HG02642 (cell line): ENCODE results near the gene CCDC38.

ENCODE experiments used
- ATAC-seq: cut with Tn5 transposase; IDR thresholded peaks from one replicate; pipeline ENCODE4 v1.9.1; 2021; ENCODE audit warnings: mild to moderate bottlenecking; ENCODE audit not compliant: unreplicated experiment, poor library complexity

Gene CCDC38

DNA sequence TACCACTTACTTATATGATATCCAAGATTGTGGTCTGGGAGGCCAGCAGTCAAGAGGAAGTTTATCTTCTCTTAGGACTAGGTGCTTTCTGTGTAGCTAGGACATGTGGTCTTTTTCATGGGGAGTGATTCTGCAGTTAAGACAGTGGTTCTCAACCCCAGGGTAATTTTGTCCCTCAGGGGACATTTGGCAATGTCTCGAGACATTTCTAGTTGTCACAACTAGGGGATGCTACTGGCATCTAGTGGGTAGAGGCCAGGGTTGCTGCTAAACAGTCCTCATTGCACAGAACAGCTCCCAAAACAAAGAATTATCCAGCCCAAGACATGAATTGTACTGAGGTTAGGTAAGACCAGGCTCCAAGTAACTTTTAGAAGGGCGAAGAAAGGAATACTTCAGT, 20.7 kb upstream of the CCDC38 start:
- ATAC-seq, result no peak

DNA sequence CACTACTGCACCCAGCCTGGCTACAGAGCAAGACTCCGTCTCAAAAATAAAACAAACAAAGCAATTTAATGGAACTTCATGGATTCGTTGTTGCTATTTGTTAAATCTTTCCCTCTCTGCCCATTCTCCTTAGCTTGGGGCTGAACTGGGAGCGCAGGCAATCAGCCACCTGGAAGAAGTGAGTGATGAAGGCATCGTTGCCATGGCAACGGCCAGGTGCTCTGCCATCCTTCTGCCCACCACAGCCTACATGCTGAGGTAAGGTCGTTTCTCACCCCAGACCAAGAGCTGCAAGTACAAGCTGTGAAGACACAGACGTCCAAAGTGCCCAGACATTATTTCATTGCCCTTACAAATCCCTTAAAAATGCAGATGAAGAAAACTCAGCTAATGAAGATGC, 19.8 kb upstream of the CCDC38 start:
- ATAC-seq, result no peak

DNA sequence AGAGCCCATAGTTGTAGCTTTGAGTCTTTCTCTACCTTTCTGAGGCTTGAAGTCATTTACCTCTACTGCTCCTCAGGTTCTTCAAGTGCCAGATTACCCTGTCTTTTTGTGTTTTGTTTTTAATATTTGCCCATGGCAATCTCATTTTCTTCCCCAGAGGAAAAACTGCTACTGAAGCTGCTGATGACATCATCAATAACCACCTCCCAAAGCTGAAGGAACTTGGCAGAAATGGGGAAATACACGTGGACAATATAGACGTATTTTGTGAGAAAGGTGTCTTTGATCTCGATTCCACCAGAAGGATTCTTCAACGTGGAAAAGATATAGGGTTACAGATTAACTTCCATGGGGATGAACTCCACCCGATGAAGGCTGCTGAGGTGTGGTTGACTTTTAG, 17.8 kb upstream of the CCDC38 start:
- ATAC-seq, result no peak

DNA sequence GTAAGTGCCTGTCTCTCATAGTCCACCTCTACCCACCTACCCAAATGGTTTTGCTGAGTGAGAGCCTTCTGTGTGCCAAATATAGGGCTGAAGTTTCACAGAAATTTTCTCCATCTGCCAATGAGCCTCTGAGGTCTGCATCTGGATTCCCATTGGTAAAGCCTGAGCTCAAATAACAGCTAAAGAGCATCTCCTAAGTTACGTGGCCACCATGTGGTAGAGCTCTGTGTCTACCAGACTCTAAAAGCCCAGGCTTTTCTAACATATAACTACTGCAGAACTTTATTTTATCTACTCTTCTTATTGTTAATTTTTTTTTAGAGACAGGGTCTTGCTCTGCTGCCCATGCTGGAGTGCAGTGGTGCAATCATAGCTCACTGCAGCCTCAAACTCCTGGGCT, 16.7 kb upstream of the CCDC38 start:
- ATAC-seq, result no peak

DNA sequence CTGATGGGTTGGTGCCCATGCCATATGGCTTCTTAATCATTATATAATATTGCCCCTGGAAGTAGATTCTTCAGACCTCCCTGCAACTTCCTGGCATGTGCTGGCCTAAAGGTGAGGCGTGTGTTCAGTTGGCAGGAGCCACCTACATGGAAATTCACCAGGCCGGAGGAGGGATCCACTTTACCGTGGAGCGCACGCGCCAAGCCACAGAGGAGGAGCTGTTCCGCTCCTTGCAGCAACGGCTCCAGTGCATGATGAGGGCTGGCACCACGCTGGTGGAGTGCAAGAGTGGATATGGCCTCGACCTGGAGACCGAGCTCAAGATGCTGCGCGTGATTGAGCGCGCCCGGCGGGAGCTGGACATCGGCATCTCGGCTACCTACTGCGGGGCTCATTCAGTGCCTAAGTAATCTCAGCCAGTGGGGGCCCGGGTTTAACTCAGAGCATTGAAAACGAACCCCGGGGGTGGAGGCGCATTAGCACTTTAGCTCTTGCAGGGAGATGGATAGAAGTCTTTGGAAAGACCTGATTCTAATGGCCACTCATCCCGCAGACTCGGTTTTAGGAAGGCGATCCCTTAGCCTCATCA, 14.2 kb upstream of the CCDC38 start:
- ATAC-seq, result no peak

DNA sequence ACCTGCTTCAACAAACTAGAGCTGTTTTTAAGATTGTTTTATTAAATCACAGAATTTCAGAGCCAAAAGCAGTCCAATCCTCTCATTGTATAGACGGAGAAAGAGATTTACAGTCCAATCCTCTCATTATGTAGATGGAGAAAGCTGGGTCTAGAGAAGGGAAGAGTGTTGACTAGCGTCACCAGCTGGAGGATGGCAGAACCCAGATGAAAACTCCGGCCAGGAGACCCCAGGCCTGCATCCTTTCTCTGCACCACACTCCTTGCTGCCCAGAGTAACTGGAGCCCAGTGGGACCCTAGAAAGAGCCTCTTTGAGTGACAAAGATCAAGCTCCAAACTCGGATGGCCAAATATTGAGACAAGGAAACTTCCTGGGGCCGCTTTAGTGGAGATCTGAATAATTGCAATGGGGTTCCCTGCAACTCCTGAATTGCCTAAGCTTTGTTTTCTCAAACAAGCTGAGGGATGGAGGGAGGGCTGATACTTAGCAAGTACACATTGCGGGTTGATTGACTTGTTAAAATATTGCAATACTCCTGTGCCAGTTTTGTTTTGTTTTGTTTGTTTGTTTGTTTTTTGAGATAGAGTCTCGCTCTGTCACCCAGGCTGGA, 13.2 kb upstream of the CCDC38 start:
- ATAC-seq, result no peak

DNA sequence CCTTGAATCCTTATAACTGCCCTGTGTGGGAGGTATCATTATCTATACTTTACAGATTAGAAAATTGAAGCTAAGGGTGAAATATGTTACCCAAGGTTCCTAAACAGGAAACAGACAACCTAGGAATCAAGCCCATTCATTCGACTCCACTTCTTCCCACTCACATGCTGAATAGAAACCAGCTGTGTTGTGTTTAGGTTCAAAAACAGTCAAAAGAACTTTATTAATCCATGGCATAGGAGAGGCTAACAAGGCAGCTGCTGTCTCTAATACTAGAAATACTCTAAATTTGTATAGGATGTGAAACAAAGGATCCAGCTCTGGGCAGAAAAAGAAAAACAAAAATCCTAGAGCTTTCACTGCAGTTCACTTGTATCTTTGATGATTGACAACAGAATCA, 10.6 kb upstream of the CCDC38 start:
- no peak for ATAC-seq

DNA sequence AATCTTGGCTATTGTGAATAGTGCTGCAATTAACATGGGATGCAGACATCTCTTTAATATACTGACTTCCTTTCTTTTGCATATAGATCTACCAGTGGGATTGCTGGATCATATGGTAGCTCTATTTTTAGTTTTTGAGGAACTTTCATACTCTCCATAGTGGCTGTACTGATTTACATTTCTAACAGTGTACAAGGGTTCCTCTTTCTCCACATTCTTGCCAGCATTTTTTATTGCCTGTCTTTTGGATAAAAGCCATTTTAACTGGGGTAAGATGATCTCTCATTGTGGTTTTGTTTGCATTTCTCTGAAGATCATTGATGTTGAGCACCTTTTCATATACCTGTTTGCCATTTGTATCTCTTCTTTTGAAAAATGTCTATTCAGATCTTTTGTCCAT, 9.1 kb upstream of the CCDC38 start:
- no peak for ATAC-seq

DNA sequence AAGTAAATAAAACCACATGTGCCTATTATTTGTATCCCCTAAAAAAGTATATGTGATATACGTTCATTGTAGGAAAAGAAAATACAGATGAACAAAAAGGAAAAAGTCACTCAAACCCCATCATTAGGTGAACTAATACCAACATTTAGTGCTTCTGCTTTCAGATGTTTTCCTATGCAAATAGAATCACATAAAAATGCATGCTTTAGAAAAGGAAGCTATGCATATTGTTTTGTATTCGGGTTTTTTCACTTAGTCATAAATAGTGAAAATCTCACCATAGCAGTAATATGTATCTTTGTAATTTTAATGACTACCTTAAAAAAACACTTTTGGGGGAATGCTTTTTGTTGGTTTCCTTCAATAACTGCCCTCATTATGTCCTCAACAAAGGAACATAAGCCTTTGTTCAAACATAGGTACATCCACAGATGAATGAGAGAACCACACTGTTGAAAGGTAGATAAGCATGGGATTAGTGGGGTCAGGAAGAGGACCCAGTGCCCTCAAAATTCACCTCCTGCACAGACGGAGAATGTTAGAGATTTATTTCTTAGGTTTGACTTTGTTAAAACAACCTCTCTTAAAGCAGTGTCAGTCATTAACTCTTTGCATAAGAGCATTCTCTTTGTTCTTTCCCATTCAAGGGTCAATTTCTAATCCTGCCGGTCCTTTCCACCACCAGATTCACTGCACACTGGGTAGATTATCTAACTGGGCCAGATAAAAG, 7.2 kb upstream of the CCDC38 start:
- no peak for ATAC-seq

DNA sequence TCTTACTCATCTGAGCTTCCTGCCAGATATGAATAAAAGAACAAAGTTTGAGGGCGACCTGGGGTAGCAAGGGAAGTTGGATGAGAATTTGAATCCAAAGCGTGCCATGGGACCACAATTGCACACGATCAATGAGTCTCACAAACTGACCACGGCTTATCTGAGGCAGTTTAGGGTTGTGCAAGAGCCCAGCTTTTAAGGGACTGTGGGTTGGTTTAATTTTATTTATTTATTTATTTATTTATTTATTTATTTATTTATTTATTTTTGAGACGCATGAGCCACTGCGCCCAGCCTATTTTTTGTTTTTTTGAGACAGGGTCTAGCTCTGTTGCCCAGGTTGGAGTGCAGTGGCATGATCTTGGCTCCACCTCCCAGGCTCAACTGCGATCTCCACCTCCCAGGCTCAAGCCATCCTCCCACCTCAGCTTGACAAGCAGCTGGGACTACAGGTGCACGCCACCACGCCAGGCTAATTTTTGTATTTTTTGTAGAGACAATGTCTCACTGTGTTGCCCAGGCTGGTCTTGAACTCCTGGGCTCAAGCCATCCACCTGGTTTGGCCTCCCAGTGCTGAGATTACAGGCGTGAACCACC, 1.8 kb upstream of the CCDC38 start:
- no peak for ATAC-seq

DNA sequence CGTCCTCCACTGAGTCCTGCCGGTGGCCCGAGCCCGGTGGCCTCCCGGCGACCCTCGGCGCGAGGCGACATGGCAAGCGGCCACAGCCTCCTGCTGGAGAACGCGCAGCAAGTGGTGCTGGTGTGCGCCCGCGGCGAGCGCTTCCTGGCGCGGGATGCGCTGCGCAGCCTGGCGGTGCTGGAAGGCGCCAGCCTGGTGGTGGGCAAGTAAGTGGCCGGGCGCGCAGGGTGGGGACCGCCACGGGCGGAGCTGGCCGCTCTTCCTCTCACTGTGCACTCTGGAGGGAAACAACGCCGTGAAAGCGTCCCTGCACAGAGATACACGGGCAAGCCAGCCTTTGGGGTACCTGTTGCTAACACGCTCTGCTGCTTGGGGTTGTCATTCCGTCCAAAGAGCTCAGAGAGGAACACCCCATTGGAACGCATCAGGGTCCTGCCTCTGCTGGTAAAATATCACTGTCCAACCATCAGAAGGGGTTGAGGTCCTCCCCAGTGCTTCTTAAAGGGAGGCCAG, 972 bp upstream of the CCDC38 start, which contains the start of gene AMDHD1:
Gene AMDHD1, plus strand, starts transcription at position 2 of the 513 bp plus-strand sequence. Its CDS starts 68 bp downstream, at position 70.
- peak; percentile 66 for ATAC-seq

DNA sequence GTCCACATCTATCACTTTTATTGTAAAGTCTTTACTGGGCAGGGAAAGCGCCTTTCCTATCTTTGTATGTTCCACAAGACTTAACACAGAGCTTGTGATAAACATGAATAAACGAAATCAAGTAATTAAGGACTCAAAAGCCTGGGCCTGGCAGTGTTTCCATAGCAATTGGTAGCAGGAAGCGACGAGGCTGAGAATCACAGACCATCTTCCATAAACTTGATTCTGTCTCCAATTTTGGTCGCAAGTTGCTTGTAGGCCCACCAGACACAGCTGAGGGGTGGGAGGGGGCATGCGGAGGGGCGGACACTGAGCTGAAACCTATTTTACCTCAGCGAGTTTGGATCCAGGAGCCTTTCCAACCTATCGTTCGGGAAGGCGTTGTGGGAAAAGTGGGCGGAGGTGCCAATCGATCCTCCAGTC, 302 bp downstream of the CCDC38 start:
- no peak for ATAC-seq

DNA sequence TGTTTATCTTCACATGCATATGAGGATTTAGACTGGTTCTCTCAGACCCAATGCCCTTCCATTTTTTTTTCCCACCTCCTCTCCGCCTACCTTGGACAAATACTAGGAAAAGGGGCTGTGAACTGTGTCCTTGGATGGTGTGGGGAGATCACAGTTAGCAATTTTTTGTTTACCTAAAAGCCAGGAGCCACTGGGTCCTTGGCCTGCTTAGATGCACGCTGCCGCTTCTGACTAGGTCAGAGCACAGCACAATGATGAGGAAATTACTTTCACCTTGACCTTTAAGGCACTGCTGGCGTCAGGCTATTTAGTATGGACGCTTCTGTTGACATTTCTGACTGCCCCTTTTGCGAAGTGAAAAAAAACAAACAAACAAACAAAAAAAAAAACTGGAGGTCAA, 1.9 kb downstream of the CCDC38 start:
- ATAC-seq, result no peak

DNA sequence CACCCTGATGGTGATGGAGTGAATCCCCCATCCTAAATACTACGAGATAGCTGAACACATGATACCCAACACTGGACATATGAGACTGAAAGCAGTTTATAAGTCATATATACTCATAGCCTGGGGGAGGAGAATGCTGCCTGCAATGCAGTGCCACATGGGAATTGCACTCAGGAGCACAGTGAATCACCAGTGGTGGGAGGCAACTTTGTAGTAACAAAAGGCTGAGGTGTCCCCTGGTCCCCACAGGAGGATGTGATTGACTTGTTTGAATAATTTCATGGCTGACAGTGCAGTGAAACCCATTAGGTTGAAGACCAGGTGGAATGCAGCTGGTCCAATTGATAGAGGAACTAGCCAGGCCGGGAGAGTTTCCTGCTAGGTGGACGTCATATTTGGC, 20.2 kb downstream of the CCDC38 start:
- ATAC-seq, result no peak

DNA sequence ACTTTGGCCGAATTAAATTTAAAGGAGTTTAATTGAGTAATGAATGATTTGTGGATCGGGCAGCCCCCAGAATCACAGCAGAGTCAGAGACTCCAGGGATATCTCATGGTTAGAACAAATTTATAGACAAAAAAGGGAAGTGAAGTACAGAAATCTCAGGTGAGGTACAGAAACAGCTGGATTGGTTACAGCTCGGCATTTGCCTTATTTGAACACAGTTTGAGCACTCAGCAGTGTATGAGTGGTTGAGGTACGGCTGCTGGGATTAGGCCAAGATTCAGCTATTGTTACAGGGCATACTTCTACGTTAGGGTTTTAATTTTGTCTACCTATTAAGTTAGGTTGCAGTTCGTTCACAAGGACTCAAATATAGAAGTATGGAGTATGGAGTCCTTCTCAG, 23.3 kb downstream of the CCDC38 start:
- ATAC-seq, result no peak

DNA sequence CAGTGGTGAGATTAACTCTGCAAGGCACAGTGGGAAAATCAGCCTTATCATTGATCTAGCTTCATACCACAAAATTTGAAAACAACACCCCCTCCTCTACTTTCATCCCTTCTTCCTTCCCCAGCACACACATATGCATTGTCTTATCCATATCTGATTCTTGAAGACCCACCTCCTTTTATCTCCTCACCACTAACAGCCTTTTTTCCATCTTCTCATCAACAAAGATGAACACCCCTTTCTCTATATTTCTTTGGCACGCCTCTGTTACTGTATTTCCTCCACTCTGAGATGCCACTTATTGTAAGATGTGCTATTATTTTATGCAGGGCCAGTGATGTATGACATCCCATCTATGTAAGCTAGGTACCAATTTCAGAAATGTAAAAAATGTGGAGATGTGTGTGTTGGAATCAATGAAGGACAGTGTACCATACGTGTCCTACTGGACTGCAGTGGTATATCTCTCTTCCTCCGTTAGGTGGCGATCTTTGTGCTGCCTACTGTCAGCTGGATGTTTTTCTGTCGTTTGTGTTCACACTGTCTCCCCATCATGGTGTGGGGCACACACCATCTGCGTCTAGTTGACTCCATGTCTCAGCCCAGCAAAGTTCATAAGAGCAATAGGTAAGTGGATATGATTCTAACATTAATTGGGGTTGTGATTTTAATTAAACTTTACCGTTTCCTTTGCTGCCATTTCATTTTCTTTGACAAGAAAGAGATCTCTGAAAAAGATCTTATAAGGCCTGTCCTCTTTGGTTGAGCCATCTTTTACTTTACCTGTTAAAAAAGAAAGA, 24.0 kb downstream of the CCDC38 start:
- ATAC-seq, result peak; percentile 82

DNA sequence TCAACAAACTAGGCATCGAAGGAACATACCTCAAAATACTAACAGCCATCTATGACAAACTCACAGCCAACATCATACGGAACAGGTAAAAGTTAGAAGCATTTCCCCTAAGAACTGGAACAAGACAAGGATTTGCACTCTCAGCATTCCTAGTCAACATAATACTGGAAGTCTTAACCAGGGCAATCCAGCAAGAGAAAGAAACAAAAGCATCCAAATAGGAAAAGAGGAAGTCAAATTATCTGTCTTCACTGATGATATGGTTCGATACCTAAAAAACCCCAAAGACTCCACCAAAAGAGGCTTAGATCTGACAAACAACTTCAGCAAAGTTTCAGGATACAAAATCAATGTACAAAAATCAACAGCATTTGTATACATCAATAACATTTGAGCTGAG, 32.5 kb downstream of the CCDC38 start:
- ATAC-seq, result no peak

DNA sequence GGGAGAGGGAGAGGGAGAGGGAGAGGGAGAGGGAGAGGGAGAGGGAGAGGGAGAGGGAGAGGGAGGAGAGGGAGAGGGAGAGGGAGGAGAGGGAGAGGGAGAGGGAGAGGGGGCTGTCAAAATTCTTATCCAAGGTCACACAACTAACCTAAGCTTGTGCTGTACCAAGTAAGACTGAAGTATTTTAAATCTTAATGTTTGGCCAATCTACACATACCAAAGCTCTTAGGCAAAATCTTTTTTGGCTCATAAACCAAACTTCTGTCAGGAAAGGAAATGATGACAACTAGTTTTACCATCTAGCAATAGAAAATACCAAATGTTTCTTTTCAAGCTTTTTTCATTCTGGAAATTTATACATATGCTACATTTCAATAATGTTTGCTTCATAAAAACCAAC, 33.8 kb downstream of the CCDC38 start:
- ATAC-seq, result no peak

DNA sequence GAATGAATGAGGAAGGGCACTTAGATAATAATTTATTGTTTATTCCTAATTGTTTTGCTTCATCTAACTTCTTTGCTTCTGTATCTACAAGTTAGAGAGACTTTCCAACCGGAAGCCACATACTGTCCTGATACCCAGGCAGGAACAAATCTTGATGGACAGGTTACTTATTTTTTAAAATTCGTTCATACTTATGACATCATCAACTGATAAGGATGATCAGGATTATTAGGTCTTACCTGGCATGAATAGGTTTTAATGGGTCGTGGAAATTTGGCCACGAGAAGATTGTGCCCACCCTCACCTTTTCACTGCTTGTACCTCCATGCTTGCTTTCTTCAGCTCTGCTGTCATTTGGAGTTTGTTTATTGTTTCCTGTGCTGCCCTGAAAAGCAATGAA, 44.3 kb downstream of the CCDC38 start:
- ATAC-seq, result no peak

DNA sequence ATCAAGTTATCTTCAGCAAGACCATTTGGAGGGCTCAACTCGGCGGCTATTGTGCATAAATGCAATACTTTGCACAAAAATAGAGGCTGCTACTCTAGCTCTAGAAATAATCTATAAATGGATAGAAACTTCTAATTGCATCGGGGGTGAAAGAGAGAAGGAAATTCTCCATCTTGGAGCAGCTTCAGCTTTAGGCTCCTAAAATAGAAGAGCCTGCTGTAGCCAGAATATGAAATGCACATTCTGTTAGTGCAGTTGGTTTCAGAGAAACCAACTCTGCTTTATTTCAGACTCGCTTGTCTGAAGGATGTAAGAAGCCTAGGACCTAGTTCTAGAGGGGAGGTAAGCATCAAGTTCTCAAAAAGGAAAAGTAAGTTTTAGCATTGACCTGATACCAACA, 45.6 kb downstream of the CCDC38 start:
- no peak for ATAC-seq
